Ishikawa (cell line): ENCODE data around the gene TM9SF3.
A peak's percentile ranks its signal among the peaks of the same experiment; 100 is the strongest.

ENCODE experiments used
- CEBPB ChIP-seq: IDR thresholded peaks from 2 replicates; pipeline ENCODE4 v1.6.1; 2012
- CREB1 ChIP-seq: IDR thresholded peaks from 2 replicates; pipeline ENCODE4 v1.6.1; 2012; ENCODE audit warnings: low read depth
- EGR1 ChIP-seq: IDR thresholded peaks from 2 replicates; pipeline ENCODE4 v1.6.1; 2012
- EP300 ChIP-seq: IDR thresholded peaks from 2 replicates; pipeline ENCODE4 v1.6.1; 2012; ENCODE audit warnings: borderline replicate concordance
- FOXM1 ChIP-seq: IDR thresholded peaks from 2 replicates; pipeline ENCODE4 v1.6.1; 2012; ENCODE audit warnings: low read depth, borderline replicate concordance
- NFIC ChIP-seq: IDR thresholded peaks from 2 replicates; pipeline ENCODE4 v1.6.1; 2012
- RAD21 ChIP-seq: IDR thresholded peaks from 2 replicates; pipeline ENCODE4 v1.6.1; 2012; ENCODE audit warnings: low read depth
- REST ChIP-seq: IDR thresholded peaks from 2 replicates; pipeline ENCODE4 v1.6.1; 2012; ENCODE audit warnings: low read depth, mild to moderate bottlenecking
- TAF1 ChIP-seq: IDR thresholded peaks from 2 replicates; pipeline ENCODE4 v1.6.1; 2012; ENCODE audit warnings: low read depth, mild to moderate bottlenecking
- TCF12 ChIP-seq: IDR thresholded peaks from 2 replicates; pipeline ENCODE4 v1.6.1; 2012; ENCODE audit warnings: low read depth
- TEAD4 ChIP-seq: IDR thresholded peaks from 2 replicates; pipeline ENCODE4 v1.6.1; 2012
- USF1 ChIP-seq: IDR thresholded peaks from 2 replicates; pipeline ENCODE4 v1.6.1; 2012
- YY1 ChIP-seq: IDR thresholded peaks from 2 replicates; pipeline ENCODE4 v1.6.1; 2012; ENCODE audit warnings: low read depth
- ZBTB7A ChIP-seq: IDR thresholded peaks from 2 replicates; pipeline ENCODE4 v1.6.1; 2012; ENCODE audit warnings: low read depth
- TF ChIP-seq, protein P1 (sequence below): IDR thresholded peaks from 2 replicates; pipeline ENCODE4 v1.6.1; 2012

TM9SF3 gene

GRCh38 chr10:96560966-96561887 lies 25.6 kb downstream of the TM9SF3 start:
- TF ChIP-seq TAF1, result no peak
- TF ChIP-seq, protein P1, sequence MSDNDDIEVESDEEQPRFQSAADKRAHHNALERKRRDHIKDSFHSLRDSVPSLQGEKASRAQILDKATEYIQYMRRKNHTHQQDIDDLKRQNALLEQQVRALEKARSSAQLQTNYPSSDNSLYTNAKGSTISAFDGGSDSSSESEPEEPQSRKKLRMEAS, result no peak
- no peak for TF ChIP-seq NFIC
- TF ChIP-seq CEBPB, result no peak
- TF ChIP-seq YY1, result no peak
- TF ChIP-seq ZBTB7A, result no peak
- TF ChIP-seq TCF12, result no peak
- TF ChIP-seq FOXM1, result no peak
- TF ChIP-seq RAD21, result no peak
- no peak for TF ChIP-seq EGR1
- no peak for TF ChIP-seq REST

- TF ChIP-seq EGR1 (no peak), TCF12 (no peak), USF1 (no peak), EP300 (no peak), YY1 (no peak), CEBPB (no peak), TAF1 (no peak), NFIC (no peak), ZBTB7A (no peak), REST (no peak)
- TF ChIP-seq, protein P1, result no peak
These were observed 26.3 kb downstream of the TM9SF3 start for GRCh38 chr10:96560489-96560888.

GRCh38 chr10:96556003-96556402 lies 30.8 kb downstream of the TM9SF3 start:
- TF ChIP-seq RAD21 (peak; percentile 64), REST (no peak)

DNA sequence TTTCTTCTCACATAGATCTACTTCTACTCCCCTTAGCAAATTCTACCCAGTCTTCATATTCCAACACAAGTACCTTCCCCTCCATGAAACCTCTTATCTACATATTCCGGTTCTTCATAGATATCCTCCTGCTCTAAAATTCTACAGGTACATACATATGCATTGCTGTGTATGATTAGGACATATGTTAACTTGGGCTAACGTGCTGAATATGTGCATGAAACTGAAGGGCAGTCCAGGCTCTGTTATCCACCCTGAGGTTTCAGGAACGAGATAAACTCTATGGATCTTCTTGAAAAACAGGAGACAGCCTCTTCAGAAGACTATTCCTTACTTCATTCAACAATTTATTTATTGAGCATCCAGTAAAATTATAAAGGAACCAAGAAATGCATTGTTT lies 31.5 kb downstream of the TM9SF3 start:
- no peak for TF ChIP-seq ZBTB7A
- TF ChIP-seq EP300, result no peak
- TF ChIP-seq, protein P1, result no peak
- TF ChIP-seq TEAD4, result no peak
- no peak for TF ChIP-seq USF1
- TF ChIP-seq CREB1, result no peak
- no peak for TF ChIP-seq TAF1
- TF ChIP-seq YY1, result no peak
- TF ChIP-seq TCF12, result no peak
- TF ChIP-seq NFIC, result no peak
- TF ChIP-seq FOXM1, result no peak
- no peak for TF ChIP-seq CEBPB
- TF ChIP-seq REST, result no peak
- TF ChIP-seq RAD21, result no peak
- no peak for TF ChIP-seq EGR1
